ENCODE data around the gene GIT1.
A peak's percentile ranks its signal among the peaks of the same experiment; 100 is the strongest.

The GIT1 gene

GRCh38 chr17:29583324-29584248 lies 5.9 kb downstream of the GIT1 start:
- H3K4me1 ChIP-seq (ENCODE audit: control insufficient read depth, insufficient read depth, low read length): peaks cover 29% of the 10 kb centered on the region
- H3K4me3 ChIP-seq (ENCODE audit: low read depth, low read length): no peak overlapping the region
- no peak overlapping the region for H3K9ac ChIP-seq (ENCODE audit: low read depth, low read length)
- H3K27ac ChIP-seq (ENCODE audit: low read depth, low read length): no peak overlapping the region
- H3K36me3 ChIP-seq (ENCODE audit: control insufficient read depth, insufficient read depth, low read length): peaks cover 18% of the 10 kb centered on the region
- no peaks in the 10 kb centered on the region for H3K9me3 ChIP-seq (ENCODE audit: control insufficient read depth, insufficient read depth, low read length)
- no peaks in the 10 kb centered on the region for H3K27me3 ChIP-seq (ENCODE audit: control insufficient read depth, insufficient read depth, low read length)

GRCh38 chr17:29582772-29583171 lies 6.7 kb downstream of the GIT1 start:
- no peaks in the 10 kb centered on the region for H3K27me3 ChIP-seq (ENCODE audit: control insufficient read depth, insufficient read depth, low read length)
- peaks cover 21% of the 10 kb centered on the region for H3K4me1 ChIP-seq (ENCODE audit: control insufficient read depth, insufficient read depth, low read length)
- H3K27ac ChIP-seq (ENCODE audit: low read depth, low read length): no peak overlapping the region
- H3K9me3 ChIP-seq (ENCODE audit: control insufficient read depth, insufficient read depth, low read length): no peaks in the 10 kb centered on the region
- no peak overlapping the region for H3K4me3 ChIP-seq (ENCODE audit: low read depth, low read length)
- H3K36me3 ChIP-seq (ENCODE audit: control insufficient read depth, insufficient read depth, low read length): peaks cover 26% of the 10 kb centered on the region
- H3K9ac ChIP-seq (ENCODE audit: low read depth, low read length): no peak overlapping the region

- Histone ChIP-seq H3K9me3 (ENCODE audit: control insufficient read depth, insufficient read depth, low read length) (no peaks in the 10 kb centered on the region), H3K4me3 (ENCODE audit: low read depth, low read length) (no peak overlapping the region), H3K4me1 (ENCODE audit: control insufficient read depth, insufficient read depth, low read length) (peaks cover 20% of the 10 kb centered on the region), H3K27me3 (ENCODE audit: control insufficient read depth, insufficient read depth, low read length) (no peaks in the 10 kb centered on the region), H3K9ac (ENCODE audit: low read depth, low read length) (no peak overlapping the region), H3K27ac (ENCODE audit: low read depth, low read length) (no peak overlapping the region), H3K36me3 (ENCODE audit: control insufficient read depth, insufficient read depth, low read length) (peaks cover 31% of the 10 kb centered on the region)
These were observed 7.1 kb downstream of the GIT1 start for GRCh38 chr17:29582254-29582765.

- Histone ChIP-seq H3K4me3 (ENCODE audit: low read depth, low read length) (no peak overlapping the region), H3K9ac (ENCODE audit: low read depth, low read length) (no peak overlapping the region), H3K36me3 (ENCODE audit: control insufficient read depth, insufficient read depth, low read length) (peaks cover 36% of the 10 kb centered on the region), H3K27ac (ENCODE audit: low read depth, low read length) (no peak overlapping the region), H3K9me3 (ENCODE audit: control insufficient read depth, insufficient read depth, low read length) (no peaks in the 10 kb centered on the region), H3K4me1 (ENCODE audit: control insufficient read depth, insufficient read depth, low read length) (peaks cover 18% of the 10 kb centered on the region), H3K27me3 (ENCODE audit: control insufficient read depth, insufficient read depth, low read length) (no peaks in the 10 kb centered on the region)
These were observed 7.7 kb downstream of the GIT1 start for GRCh38 chr17:29581583-29582253.

- Histone ChIP-seq H3K36me3 (ENCODE audit: control insufficient read depth, insufficient read depth, low read length) (peaks cover 52% of the 10 kb centered on the region), H3K9me3 (ENCODE audit: control insufficient read depth, insufficient read depth, low read length) (no peaks in the 10 kb centered on the region), H3K4me3 (ENCODE audit: low read depth, low read length) (no peak overlapping the region), H3K4me1 (ENCODE audit: control insufficient read depth, insufficient read depth, low read length) (peaks cover 10% of the 10 kb centered on the region), H3K9ac (ENCODE audit: low read depth, low read length) (no peak overlapping the region), H3K27me3 (ENCODE audit: control insufficient read depth, insufficient read depth, low read length) (no peaks in the 10 kb centered on the region), H3K27ac (ENCODE audit: low read depth, low read length) (peak overlapping the region; percentile 27)
These were observed 9.3 kb downstream of the GIT1 start for GRCh38 chr17:29579866-29580771.

GRCh38 chr17:29578626-29579485 lies 10.6 kb downstream of the GIT1 start:
- Histone ChIP-seq H3K4me1 (ENCODE audit: control insufficient read depth, insufficient read depth, low read length) (no peaks in the 10 kb centered on the region), H3K9ac (ENCODE audit: low read depth, low read length) (no peak overlapping the region), H3K4me3 (ENCODE audit: low read depth, low read length) (no peak overlapping the region), H3K36me3 (ENCODE audit: control insufficient read depth, insufficient read depth, low read length) (peaks cover 63% of the 10 kb centered on the region), H3K27ac (ENCODE audit: low read depth, low read length) (no peak overlapping the region), H3K27me3 (ENCODE audit: control insufficient read depth, insufficient read depth, low read length) (no peaks in the 10 kb centered on the region), H3K9me3 (ENCODE audit: control insufficient read depth, insufficient read depth, low read length) (no peaks in the 10 kb centered on the region)

- no peaks in the 10 kb centered on the region for H3K4me1 ChIP-seq (ENCODE audit: control insufficient read depth, insufficient read depth, low read length)
- peaks cover 58% of the 10 kb centered on the region for H3K36me3 ChIP-seq (ENCODE audit: control insufficient read depth, insufficient read depth, low read length)
- H3K9me3 ChIP-seq (ENCODE audit: control insufficient read depth, insufficient read depth, low read length): no peaks in the 10 kb centered on the region
- no peak overlapping the region for H3K9ac ChIP-seq (ENCODE audit: low read depth, low read length)
- H3K27ac ChIP-seq (ENCODE audit: low read depth, low read length): no peak overlapping the region
- no peak overlapping the region for H3K4me3 ChIP-seq (ENCODE audit: low read depth, low read length)
- no peaks in the 10 kb centered on the region for H3K27me3 ChIP-seq (ENCODE audit: control insufficient read depth, insufficient read depth, low read length)
These were observed 11.8 kb downstream of the GIT1 start for GRCh38 chr17:29577385-29578211.

- no peak overlapping the region for H3K9ac ChIP-seq (ENCODE audit: low read depth, low read length)
- H3K4me1 ChIP-seq (ENCODE audit: control insufficient read depth, insufficient read depth, low read length): no peaks in the 10 kb centered on the region
- no peaks in the 10 kb centered on the region for H3K9me3 ChIP-seq (ENCODE audit: control insufficient read depth, insufficient read depth, low read length)
- H3K4me3 ChIP-seq (ENCODE audit: low read depth, low read length): no peak overlapping the region
- no peak overlapping the region for H3K27ac ChIP-seq (ENCODE audit: low read depth, low read length)
- H3K36me3 ChIP-seq (ENCODE audit: control insufficient read depth, insufficient read depth, low read length): peaks cover 52% of the 10 kb centered on the region
- H3K27me3 ChIP-seq (ENCODE audit: control insufficient read depth, insufficient read depth, low read length): no peaks in the 10 kb centered on the region
These were observed 12.5 kb downstream of the GIT1 start for GRCh38 chr17:29577001-29577370.

GRCh38 chr17:29576214-29577000 lies 13.0 kb downstream of the GIT1 start:
- H3K36me3 ChIP-seq (ENCODE audit: control insufficient read depth, insufficient read depth, low read length): peaks cover 51% of the 10 kb centered on the region
- H3K27ac ChIP-seq (ENCODE audit: low read depth, low read length): no peak overlapping the region
- H3K27me3 ChIP-seq (ENCODE audit: control insufficient read depth, insufficient read depth, low read length): no peaks in the 10 kb centered on the region

More at GRCh38 chr17:29576214-29577000, 13.0 kb downstream of the GIT1 start:
- Histone ChIP-seq H3K4me3 (ENCODE audit: low read depth, low read length) (no peak overlapping the region), H3K9me3 (ENCODE audit: control insufficient read depth, insufficient read depth, low read length) (no peaks in the 10 kb centered on the region), H3K9ac (ENCODE audit: low read depth, low read length) (no peak overlapping the region), H3K4me1 (ENCODE audit: control insufficient read depth, insufficient read depth, low read length) (no peaks in the 10 kb centered on the region)
